HG03103 (cell line): Measurements from ENCODE around the gene YLPM1.

Source experiments
- ATAC-seq: cut with Tn5 transposase; IDR thresholded peaks from one replicate; pipeline ENCODE4 v1.9.1; 2021; ENCODE audit warnings: low read depth; ENCODE audit not compliant: unreplicated experiment

The YLPM1 gene

DNA sequence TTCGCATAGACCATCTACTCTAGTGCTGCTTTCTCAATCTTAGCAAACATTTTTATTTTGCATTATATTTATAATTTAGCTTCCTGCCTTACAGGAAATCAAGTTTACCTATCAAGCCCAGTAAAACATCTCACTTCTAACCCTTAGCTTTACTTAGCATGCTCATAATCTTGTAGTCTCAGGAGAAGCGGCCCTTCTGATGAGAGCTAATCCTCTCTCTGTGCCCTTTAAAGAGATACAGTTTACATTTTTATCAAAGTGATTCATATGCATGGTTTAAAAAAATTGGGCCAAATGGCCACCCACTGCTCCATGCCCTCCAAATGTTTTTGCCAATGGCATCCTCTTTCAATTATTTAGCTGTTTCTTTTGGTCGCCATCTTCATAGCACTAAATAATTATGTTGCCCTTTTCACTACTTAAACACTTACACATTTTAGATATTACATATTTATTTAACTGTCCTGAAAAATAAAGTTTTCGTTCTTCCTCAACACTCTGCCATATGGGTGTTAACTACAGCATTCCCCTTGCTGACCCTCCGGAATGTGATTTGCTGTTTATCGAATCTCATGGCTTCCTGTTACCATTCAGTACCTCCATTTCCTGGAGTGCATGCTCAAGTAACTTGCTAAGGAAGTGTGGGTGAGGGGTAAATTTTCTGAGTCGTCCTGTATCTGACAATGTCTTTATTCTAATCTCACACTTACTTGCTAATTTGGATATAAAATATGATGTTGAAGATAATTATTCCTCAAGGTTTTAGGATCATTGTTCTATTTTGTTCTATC lies 29.3 kb downstream of the YLPM1 start:
- ATAC-seq, result no peak

DNA sequence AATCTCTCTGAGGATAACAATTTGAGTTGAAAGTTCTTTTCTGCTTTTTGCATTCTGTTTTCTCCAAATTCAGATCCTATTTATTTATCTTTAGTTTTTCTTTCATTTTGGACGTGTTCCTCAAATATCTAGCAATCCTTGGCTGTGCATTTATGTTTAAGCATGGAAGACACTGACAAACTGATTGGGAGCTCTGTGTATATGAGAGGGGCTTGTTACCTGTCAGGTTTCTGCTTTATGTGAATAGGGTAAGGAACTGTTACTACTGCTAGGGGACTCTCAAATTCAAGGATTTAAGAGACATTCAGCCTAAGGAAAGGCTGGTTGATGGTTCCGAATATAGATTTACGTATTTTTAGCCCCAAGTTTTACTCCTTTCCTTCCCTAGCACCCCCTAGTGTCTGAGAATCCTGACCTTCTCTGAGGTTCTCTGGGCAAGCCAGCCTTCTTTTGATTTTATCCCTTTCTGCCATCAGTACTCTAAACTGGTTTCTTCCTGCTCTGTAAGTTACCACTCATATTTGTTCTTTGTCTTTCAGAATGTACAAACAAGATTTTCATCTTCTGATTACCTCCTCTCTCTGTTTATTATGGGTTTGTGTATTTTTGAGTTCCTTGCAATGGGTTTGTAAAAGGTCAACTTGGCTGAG lies 30.5 kb downstream of the YLPM1 start:
- no peak for ATAC-seq

DNA sequence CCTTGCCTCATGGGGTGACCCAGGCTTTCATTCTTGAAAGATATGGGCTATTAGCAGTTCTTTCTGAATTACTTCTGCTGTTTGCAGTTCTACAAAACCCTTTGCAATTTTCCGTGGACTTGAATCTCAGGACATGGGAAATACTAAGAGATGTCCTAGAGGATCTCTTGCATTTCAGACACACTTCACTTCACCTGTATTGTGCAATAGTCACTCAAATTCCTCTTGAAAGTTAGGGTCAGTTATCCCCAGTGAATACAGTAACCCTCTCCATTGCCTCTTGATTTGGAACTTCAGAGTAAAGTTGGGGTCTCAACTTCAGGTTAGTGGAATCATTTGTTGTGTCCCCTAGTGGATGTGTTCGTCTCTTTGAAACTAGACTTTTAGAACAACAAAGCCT lies 31.8 kb downstream of the YLPM1 start:
- ATAC-seq, result no peak

DNA sequence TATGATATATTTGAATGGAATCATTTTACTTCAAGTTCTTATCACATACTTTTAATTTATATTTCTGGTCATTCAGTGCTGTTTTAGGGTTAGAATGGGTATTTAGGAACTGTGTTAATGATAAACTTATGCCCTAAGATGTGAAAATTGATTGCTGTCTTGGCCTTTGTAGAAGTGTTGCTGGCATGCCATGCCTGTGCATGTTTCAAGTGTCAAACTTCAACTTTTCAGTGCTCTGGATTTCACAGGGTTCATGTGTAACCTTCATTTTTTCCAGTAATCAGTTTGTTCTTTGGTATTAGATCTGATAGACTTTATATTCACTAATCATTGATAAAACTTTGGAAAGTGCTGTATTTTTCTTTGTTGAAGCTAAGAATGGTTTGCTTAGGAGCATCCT lies 36.6 kb downstream of the YLPM1 start:
- no peak for ATAC-seq

DNA sequence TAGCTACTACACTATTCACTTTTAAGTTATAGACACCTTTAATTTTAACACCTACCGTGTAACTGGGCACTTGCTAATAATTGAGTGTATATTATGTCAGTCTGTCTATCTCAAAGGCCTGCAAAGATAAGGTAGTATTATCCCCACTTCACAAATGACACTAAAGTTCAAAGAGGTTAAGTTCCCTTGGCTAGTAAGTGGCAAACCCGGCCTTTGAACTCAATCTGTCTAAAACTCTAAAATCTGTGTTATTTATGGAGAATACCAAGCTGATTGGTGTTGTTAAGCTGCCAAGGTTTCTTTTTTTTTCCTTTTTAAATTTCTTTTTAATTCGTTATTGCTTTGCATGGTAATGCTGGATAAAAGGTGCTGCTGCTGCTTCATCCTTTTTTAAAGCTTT lies 37.7 kb downstream of the YLPM1 start:
- no peak for ATAC-seq

DNA sequence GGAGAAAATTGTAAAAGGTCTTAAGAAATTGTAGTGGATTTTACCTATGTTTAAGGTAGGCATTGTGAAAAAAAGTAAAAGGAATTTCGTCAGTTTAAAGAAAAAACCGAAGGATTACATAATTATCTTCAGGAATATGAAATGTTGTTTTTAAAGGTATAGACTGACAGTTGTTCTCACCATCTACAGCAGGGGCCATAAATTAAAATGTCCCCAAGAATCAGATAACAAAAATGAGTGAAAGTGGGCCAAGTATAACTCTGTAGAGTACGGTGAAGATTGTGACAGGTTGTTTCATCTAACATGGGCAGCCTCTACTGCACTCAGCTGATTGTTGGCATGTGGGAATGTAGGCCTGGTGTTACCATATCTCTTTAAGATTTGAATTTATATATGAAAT lies 38.3 kb downstream of the YLPM1 start:
- no peak for ATAC-seq

DNA sequence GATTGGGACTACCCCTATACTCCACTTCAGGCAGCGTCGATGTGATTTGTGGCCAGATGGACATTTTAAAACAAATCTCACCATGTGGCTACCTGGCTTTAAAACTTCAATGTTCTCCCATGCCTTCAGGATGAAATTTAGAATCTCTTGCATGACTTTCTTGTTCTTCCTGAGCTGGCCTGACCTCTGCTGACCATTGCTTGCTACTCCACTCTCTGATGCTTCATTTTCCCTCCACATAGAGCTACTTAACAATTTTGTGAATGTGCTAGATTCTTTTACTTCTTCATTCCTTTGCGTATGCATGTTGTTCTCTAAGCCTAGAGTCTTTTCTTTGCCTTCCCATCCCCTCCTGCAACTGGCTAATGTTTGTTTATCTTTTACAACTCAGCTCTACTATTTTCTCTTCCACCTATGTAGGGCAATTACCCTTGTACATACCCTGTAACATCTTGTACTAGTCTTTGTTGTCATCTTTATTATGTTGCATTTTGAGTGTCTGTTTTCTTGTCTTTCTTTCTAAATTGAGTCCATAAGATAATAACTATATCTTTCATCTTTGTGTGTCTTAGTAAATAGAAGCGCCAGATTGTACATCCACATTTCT lies 41.2 kb downstream of the YLPM1 start:
- ATAC-seq, result no peak

DNA sequence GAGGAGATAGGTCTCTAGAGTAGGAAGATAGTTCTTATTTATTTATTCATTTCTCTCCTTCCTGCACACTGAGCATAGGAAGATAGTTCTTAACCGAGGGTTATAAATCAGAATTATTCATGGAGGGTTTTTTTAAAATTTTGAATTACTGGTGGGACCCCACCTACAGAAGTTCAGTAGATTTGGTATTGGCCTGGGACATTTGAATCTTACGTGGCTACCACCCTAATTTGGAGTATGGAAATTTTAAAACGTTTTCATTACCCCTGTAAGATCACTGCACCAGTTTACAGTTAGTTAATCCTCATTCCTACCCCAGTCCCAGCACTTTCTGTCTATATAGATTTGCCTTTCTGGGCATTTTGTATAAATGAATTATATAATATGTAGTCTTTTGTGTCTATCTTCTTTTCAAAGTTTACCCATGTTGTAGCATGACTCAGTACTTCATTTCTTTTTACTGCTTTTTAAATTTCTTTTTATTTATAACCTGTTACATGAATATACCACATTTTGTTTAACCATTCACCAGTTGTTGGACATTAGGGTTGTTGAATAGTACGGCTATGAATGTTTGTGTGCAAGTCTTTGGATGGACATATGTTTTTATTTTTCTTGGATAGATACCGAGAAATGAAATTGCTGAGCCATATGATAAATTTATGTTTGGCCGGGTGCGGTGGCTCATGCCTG lies 44.9 kb downstream of the YLPM1 start:
- no peak for ATAC-seq

DNA sequence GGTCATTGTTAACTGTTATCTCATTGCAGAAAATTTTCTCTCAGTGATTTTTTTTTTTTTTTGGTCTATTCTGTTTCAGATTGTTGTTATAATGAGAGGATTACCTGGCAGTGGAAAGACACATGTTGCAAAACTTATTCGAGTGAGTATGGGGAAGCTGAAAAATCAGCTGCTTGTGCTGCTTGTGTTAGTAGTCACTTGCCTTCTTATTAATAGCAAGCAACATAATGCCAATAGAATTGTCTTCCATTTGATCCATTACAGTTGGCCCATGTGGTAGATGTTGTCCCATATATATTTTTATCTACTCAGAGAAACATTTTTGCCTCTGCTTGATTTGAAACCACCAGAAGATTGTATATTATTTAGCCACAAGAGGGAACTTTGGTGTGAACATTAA lies 53.0 kb downstream of the YLPM1 start:
- ATAC-seq, result no peak

DNA sequence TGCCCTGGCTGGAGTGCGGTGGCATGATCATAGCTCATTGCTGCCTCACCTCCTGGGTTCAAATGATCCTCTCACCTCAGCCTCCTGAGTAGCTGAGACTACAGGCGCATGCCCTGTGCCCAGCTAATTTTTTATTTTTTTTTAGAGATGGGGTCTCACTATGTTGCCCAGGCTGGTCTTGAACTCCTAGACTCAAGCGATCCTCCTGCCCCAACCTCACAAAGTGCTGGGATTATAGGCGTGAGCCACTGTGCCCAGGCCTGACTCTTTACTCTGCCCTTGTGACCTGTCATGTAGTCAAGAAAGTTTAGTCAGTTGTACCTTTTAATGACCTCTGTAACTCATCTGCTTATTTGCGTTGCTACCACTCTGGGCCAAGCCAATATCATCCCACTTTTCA lies 57.2 kb downstream of the YLPM1 start:
- no peak for ATAC-seq

DNA sequence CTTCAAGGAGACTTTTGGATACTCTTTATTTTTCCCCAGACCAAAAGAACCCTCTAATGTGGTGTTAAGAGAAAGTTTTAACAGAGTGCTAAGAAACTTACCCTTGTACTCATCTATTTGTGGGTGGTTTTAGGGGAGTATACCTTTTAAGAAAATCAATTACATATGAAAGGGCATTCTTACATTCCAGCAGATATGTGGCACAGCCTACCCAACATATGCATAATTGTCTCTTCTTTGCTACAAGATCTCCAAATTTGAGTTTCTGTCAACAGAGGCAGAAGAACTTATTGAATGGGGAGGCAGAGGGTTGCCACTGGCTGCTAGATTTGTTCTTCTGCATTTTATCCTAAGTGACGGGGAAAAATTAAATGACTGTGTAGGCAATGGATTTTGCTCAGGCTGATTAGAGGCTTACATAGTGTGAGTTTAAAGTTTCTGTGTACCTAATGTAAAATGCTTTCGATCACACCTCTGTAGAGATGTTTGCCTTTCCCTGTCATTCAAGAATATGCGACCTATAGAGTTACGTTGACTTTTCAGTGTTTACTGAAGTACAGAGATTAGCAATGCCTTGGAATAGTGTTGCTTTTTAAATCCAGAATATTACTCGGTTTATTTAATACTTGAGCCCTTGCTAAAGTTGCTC lies 58.3 kb downstream of the YLPM1 start:
- ATAC-seq, result no peak

DNA sequence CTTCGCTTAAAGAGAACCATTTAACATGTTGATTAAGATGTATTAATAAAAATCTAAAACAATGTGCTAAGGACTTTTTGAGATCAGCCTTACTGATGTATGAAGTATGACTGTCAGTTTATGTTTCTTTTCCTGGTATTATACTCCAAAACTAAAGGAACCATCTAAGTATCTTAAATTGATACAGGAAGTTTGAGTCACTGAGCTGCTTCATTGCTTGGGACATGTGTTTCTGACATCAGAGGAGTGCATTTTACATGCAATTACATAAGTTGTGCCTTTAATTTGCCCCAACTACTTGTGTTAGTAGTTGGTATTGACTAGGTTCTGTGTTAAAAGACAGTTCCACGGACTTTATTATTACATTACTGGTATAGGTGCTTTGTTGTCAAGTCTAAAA lies 61.9 kb downstream of the YLPM1 start:
- no peak for ATAC-seq

DNA sequence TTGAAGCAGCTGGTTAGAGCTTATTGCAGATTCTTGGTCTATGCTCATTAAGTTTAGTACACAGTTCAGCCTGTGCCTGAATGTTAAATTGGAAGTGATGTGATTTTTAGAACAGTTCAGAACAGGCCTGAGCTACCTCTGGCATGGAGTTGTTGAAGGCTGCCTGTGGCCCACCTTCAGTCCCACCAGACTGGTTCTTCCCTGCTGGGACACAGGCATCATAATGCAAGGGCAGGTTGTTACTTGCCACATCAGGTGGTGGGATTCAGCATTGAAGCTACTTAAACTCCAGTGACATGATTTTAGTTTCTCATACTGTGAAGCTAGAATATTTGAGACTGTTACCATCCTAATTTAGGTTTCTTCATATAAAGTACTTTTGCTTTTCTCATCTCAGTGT lies 63.5 kb downstream of the YLPM1 start:
- no peak for ATAC-seq

DNA sequence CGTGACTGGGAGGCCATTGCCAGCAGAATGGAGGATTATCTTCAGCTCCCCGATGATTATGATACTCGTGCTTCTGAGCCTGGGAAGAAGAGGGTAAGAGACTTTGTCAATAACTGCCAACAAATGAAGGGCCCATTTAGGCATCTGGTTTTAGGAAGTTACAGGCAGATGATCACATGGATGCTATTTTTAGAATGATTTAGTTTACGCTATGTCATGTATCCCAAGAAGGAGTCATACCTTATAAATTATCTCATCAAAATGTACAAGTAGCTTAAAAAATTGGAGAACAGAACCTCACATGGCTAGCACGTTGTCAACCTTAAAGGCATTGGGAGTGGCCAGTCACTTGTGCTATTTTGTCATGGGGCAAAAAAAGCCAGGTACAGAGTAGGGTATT lies 66.1 kb downstream of the YLPM1 start:
- ATAC-seq, result no peak

DNA sequence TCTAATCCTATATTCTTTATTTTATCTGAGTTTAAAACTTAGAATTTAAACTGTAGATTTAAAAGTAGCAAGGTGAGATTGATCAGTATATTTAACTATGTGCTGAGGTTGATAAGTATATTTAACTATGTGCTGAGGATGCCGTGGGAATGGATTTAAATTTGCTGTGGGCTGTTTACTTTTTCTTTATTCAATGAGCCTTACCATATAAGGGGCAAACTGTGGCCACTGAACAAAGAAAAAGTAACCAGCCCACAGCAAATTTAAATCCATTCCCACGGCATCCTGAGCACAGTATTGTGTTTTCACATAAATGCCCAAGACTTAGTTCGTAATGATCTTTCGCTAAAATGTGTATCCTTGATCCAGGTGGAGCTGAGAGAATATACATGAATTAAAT lies 69.7 kb downstream of the YLPM1 start:
- ATAC-seq, result no peak

DNA sequence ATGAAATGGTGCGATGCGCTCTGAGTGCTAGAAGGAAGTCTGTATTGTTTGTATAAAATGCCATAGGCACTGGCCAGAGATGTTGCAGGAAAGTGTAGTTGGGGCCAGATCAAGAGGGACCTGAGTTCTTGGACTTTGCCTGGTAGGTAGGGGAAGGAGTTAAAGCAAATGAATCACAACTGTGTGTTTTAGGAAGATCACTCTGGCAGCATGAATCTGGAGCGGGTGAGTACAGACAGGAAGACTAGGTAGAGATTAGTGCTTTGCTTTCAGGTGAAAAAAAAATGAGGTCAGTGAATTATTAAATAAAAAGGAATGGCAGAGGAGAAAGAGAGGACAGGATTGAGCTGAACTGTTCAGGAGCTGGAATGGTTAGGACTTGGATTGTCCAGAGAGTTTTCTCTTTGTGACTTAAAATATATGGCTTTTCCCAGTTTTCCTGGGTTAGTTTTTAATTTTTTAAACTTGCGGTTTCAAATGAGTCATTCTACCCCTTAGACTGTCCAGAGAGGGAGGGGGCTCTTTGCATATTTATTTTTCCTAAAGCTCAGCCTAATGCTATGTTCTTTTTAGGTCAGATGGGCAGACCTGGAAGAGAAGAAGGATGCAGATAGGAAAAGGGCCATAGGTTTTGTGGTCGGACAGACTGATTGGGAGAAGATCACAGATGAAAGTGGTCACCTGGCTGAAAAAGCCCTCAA lies 71.7 kb downstream of the YLPM1 start:
- ATAC-seq, result no peak

DNA sequence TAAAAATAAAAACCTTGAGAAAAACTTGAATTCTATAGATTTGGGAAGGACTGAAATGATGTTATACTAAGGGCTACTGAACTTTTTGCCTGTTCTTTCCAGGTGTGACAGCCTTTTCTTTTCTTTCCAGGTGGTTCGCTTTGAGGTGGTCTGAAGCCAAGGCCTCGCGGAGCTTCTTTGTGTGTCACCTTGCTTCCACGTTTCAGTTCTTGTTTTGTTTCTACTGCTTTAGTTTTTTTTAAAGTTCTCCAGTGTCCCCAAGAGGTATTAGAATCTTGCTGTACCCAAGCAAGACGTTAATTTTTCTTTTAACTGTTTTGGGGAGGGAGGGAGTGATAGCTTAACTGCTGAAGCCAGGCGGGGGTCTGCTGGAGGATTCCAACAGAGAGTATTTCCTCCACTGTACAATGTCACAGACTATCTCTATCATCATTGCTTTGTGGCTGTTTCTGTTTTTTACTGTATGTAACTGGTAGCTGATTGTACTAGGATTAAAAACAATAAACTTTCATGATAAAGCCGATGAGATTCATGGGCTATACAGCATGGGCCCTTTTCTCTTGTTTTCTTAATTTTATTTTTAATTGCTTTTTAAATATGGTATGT lies 72.6 kb downstream of the YLPM1 start:
- no peak for ATAC-seq

DNA sequence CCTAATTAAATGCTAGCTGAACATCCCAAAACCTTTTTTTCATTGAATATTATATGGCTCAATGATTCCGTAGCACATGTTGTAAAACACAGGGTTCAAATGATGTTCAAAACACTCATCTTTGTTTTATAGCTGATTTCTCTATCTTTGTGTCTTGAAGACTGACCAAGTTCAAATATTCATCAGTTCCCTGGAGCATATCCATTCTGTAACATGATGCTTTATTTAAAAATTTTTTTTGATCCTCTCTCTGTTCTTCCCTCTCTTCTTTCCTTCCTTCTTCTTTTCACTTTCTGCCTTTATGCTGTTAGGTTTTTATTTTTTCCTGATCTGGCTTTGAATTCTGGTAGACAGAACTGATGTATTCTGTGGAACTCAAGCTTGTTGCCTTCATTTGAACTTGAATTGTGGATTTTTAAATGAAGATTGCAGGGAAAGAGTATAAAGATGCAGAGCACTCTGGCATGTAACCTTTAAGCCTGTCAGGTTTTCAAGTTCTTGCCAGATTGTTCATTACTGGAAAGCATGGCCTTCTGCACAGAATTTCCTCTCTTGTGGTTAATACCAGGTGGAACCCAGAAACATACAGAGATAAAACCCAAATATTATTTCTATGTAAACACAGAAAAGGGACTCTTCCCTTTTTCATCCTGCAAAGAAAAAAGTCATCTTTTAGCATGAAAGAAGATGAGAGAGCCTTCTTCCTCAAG lies 73.3 kb downstream of the YLPM1 start:
- ATAC-seq, result no peak

DNA sequence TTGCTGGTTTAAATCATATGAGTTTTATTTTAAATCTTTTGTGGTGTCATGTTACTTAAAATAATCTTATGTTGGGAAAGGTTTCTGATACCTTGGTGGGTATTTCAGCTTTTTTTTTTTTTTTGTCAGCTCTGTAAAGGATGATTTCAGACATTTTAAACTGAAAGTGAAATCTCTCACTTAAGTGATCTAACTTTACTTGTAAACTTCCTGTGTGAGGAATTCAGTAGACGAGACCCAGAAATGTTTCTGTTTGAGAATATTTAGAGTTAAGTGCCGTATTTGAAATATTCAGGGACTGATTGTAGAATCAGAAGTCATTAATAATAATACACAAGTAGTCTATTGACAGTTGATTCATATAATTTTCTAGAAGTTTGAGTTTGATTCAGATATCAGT lies 75.0 kb downstream of the YLPM1 start:
- no peak for ATAC-seq
